Kidney (tissue), 14 donors: Measurements from ENCODE around the gene CUBN. TPM values are rescaled to one million over a fixed set of nuclear protein-coding genes. Genes with fewer than 3 reads are reported as not detected.

Experiments used
- DNase-seq, 5 donors: peaks; one replicate each; pipeline ENCODE4 v3.0.0-alpha.2; 2013 to 2020
- FAIRE-seq: peaks from 2 replicates; lab custom pipeline; 2012; peaks lifted over from hg19 to GRCh38; lab: Jason Lieb, UNC
- H3K27ac ChIP-seq, 2 donors: one replicate each; pipeline ENCODE4 v1.7.0; 2013; ENCODE audit warnings: low read depth in 2 of 2, low read length in 2 of 2, inconsistent platforms in 1 of 2
- H3K27me3 ChIP-seq: one replicate; pipeline ENCODE4 v1.7.1; 2013; ENCODE audit warnings: low read length, inconsistent platforms; ENCODE audit not compliant: control insufficient read depth, insufficient read depth
- H3K36me3 ChIP-seq, 3 donors: one replicate each; pipeline versions ENCODE4 v1.7.0 to v1.7.1; 2013; ENCODE audit warnings: low read length in 3 of 3, control low read depth in 1 of 3, inconsistent platforms in 1 of 3; ENCODE audit not compliant: insufficient read depth in 3 of 3, control insufficient read depth in 2 of 3
- H3K4me1 ChIP-seq, 3 donors: one replicate each; pipeline versions ENCODE4 v1.7.0 to v1.7.1; 2013; ENCODE audit warnings: low read length in 3 of 3, inconsistent platforms in 1 of 3, low read depth in 1 of 3; ENCODE audit not compliant: control insufficient read depth in 2 of 3, insufficient read depth in 2 of 3
- H3K4me3 ChIP-seq, 3 donors: one replicate each; pipeline versions ENCODE4 v1.7.0 to v1.8.1; 2013; ENCODE audit warnings: low read length in 3 of 3, control low read depth in 1 of 3, inconsistent platforms in 1 of 3
- H3K9ac ChIP-seq, 3 donors: one replicate each; pipeline versions ENCODE4 v1.7.0 to v1.7.1; 2013; ENCODE audit warnings: low read length in 3 of 3, control low read depth in 1 of 3, inconsistent platforms in 1 of 3
- H3K9me3 ChIP-seq, 3 donors: one replicate each; pipeline versions ENCODE4 v1.7.0 to v1.7.1; 2013; ENCODE audit warnings: low read length in 3 of 3, control low read depth in 1 of 3, inconsistent platforms in 1 of 3; ENCODE audit not compliant: control insufficient read depth in 2 of 3, insufficient read depth in 1 of 3
- intact Hi-C: fragments of 100-400 bp; cut with DNase I; formaldehyde crosslinking; loops from one replicate; pipeline ENCODE4 v1.11.1; 2022
- polyA plus RNA-seq: library from polyadenylated mRNA; stranded (reverse); fragments of 350-450 nt; fragmentation: Illumina TruSeq; extraction: RNeasy Lipid Tissue Mini Kit (QIAGEN cat#74804); gene quantifications from one replicate; pipeline ENCODE4 v1.2.3, GENCODE V29; 2014; ENCODE audit warnings: low read depth, low replicate concordance; ENCODE audit not compliant: insufficient read depth
- total RNA-seq: library from RNA; stranded (reverse); fragmentation: NEBNext Ultra II Directional; extraction: Animal tissue kit (Norgen Biotek cat#: 25700); gene quantifications from one replicate; pipeline ENCODE4 v1.2.1, GENCODE V29; 2021
- TF ChIP-seq, protein P1 (sequence below): IDR thresholded peaks from 3 replicates; pipeline ENCODE4 v1.5.1; 2012; ENCODE audit warnings: mild to moderate bottlenecking, moderate library complexity, borderline replicate concordance; ENCODE audit not compliant: insufficient read depth; ENCODE audit errors: extremely low read depth
- donor health status: control.
- donor health status: control.
- donor health status: control.
- donor health status: control.
- donor health status: control.
- donor health status: DM: yes; HTN: yes; CAD: no.
- donor health status: Normal renal cell carcinoma (clear cell type).

Gene CUBN
- total and polyA plus RNA-seq, 2 donors from 2014 or later = 14.8 to 31.6 TPM

DNA sequence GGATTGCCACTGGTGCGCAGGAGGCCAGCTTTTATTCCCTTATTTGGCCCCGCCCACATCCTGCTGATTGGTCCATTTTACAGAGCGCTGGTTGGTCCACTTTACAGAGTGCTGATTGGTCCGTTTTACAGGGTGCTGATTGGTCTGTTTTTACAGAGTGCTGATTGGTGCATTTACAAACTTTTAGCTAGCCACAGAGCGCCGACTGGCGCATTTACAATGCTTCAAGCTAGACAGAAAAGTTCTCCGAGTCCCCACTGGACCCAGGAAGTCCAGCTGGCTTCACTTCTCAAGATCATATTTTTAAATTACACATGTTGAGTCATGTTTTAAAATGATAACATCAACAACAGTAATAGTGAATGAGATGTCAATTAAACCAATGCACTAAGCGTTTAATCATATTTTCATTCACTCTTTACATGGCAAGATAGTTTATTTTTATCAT lies 128.3 kb downstream of the CUBN start:
- Histone ChIP-seq H3K27ac (peak overlapping the region in 1 of 2 donors; percentile 66), H3K4me1 (no peaks in the 10 kb centered on the region), H3K27me3 (no peaks in the 10 kb centered on the region), H3K4me3 (no peak overlapping the region), H3K9ac (no peak overlapping the region), H3K36me3 (no peaks in the 10 kb centered on the region), H3K9me3 (no peaks in the 10 kb centered on the region)
- DNase-seq = no peak
- TF ChIP-seq, protein P1, sequence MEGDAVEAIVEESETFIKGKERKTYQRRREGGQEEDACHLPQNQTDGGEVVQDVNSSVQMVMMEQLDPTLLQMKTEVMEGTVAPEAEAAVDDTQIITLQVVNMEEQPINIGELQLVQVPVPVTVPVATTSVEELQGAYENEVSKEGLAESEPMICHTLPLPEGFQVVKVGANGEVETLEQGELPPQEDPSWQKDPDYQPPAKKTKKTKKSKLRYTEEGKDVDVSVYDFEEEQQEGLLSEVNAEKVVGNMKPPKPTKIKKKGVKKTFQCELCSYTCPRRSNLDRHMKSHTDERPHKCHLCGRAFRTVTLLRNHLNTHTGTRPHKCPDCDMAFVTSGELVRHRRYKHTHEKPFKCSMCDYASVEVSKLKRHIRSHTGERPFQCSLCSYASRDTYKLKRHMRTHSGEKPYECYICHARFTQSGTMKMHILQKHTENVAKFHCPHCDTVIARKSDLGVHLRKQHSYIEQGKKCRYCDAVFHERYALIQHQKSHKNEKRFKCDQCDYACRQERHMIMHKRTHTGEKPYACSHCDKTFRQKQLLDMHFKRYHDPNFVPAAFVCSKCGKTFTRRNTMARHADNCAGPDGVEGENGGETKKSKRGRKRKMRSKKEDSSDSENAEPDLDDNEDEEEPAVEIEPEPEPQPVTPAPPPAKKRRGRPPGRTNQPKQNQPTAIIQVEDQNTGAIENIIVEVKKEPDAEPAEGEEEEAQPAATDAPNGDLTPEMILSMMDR = no peak
- FAIRE-seq = no peak
- intact Hi-C loops = no loop called here

DNA sequence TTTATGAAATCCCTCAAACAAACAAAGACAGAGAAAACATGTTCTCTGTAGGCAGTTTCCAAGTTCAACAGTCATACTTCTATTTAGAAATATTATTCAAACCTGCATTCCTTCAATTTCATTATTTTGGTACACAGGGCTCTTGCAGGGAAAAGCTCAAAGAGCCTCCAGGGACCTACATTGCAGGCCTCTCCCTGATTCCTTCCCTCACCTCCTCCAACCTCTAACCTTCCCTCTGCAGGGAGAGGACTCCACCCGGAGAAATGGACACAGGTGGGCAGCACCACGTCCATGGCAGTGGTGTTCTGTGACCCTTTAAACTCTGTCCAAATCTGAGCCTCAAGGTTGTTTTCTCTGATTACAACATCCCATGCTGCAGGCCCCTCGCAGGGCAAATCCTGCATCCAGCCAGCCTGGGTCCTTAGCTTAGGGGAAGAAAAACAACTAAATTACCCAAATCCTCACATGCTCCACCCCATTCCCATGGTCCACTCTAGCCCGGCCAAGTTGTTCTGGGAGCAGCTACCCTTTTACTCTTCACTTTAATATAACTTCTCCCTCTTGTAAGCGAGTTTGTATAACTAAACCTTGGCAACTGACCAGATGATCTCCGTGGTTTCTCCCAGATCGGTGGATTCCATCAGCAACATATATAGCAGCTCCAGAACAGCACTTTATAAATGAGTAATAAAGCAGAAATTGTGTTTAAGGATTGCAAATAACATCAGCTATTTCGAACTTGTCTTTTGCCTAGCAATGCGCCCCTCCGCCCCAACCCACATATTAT lies 129.8 kb downstream of the CUBN start:
- no peaks in the 10 kb centered on the region for H3K27me3 ChIP-seq
- no peak overlapping the region for H3K27ac ChIP-seq
- TF ChIP-seq, protein P1 = no peak
- no peaks in the 10 kb centered on the region for H3K9me3 ChIP-seq
- FAIRE-seq (no peak), DNase-seq (no peak)
- intact Hi-C loops = no loop called here
- no peak overlapping the region for H3K9ac ChIP-seq
- no peak overlapping the region for H3K4me3 ChIP-seq
- peaks cover 0 to 3% (median 0%) of the 10 kb centered on the region in 3 donors for H3K4me1 ChIP-seq
- no peaks in the 10 kb centered on the region for H3K36me3 ChIP-seq

DNA sequence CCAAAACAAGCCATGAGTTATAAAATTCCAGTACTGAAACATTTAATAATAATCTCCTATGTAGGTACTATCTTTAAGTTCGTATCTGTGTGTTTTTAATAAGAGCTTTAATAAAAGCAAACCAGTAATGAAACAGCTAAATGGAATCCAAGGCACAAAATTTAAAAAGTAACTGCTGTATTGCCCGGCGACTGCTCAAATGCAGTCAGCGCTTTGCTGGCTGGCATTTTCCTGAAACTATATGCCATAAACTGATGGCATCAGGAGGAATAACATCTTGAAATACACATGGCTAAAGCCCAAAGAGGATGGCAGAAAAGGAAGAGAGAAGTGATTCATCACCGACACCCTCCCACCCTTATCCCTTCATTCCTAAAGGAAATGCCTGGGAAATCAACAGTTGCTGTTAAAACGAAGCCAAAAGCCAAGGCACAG lies 133.1 kb downstream of the CUBN start:
- Histone ChIP-seq H3K36me3 (no peaks in the 10 kb centered on the region), H3K27ac (peak overlapping the region; percentile 5 to 51), H3K27me3 (no peaks in the 10 kb centered on the region), H3K4me1 (peaks cover 0 to 3% (median 0%) of the 10 kb centered on the region in 3 donors), H3K4me3 (no peak overlapping the region), H3K9ac (no peak overlapping the region), H3K9me3 (no peaks in the 10 kb centered on the region)
- TF ChIP-seq, protein P1 = no peak
- no peak for FAIRE-seq
- DNase-seq = no peak
- intact Hi-C loops = no loop called here
